ENCODE data around the gene TMEM179. TPM values are rescaled to one million over a fixed set of nuclear protein-coding genes. Genes with fewer than 3 reads are reported as not detected.
"Not testable (repeated sequence)": the region's sequence is repeated elsewhere in the genome, so short reads cannot be mapped to it uniquely, and the experiment has no call there.

TMEM179 gene
- total and polyA plus RNA-seq, 2 of the 8 experiments (the other 6 are each of a cell fraction or from before 2014, with no cell fraction given), result 2.9 to 4.0 TPM

DNA sequence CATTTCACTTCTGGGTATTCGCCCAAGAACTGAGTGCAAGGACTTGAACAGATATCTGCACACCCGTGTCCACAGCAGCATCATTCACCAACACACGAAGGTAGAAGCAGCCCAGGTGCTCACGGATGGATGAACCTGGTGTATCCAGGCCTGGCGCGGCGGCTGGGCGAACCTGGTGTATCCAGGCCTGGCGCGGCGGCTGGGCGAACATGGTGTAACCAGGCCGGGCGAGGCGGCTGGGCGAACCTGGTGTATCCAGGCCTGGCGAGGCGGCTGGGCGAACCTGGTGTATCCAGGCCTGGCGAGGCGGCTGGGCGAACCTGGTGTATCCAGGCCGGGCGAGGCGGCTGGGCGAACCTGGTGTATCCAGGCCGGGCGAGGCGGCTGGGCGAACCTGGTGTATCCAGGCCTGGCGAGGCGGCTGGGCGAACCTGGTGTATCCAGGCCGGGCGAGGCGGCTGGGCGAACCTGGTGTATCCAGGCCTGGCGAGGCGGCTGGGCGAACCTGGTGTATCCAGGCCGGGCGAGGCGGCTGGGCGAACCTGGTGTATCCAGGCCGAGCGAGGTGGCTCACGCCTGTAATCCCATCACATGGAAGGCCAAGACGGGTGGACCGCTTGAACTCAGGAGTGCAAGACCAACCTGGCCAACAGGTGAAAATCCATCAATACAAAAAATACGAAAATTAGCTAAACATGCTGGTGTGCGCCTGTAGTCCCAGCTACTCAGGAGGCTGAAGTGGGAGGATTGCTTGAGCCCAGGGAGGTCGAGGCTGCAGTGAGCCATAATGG is 48.8 kb upstream of the TMEM179 start:
- FAIRE-seq; POLR2A ChIA-PET (ENCODE audit: partially characterized antibody); H4K5ac ChIP-seq (ENCODE audit: insufficient read length, low read depth, low read length): not testable (repeated sequence)

More for the DNA sequence above, 48.8 kb upstream of the TMEM179 start:
- not testable (repeated sequence) for H3K4ac ChIP-seq (replicated peaks; ENCODE audit: insufficient read length, low read depth, low read length); H4K8ac ChIP-seq (ENCODE audit: extremely low read depth, insufficient read depth, low read length); H2BK20ac ChIP-seq (ENCODE audit: low read length); H2BK15ac ChIP-seq (ENCODE audit: low read length); H3K36me3 ChIP-seq (ENCODE audit: control insufficient read depth in 2 of 4, insufficient read depth in 4 of 4, low read length in 3 of 4); H3K56ac ChIP-seq (replicated peaks; ENCODE audit: insufficient read length, low read depth, low read length); H3K27me3 ChIP-seq (replicated peaks in 1 of 4; ENCODE audit: control insufficient read depth in 3 of 4, extremely low read depth in 1 of 4, insufficient read depth in 3 of 4, low read length in 3 of 4); H2BK120ac ChIP-seq (replicated peaks; ENCODE audit: low read depth, low read length); H3K23ac ChIP-seq (ENCODE audit: insufficient read length); H3K4me1 ChIP-seq (replicated peaks in 1 of 4; ENCODE audit: control insufficient read depth in 3 of 4, insufficient read depth in 4 of 4, low read length in 3 of 4); H3K23me2 ChIP-seq (ENCODE audit: low read depth, low read length); H2AFZ ChIP-seq (ENCODE audit: low read length); H2BK5ac ChIP-seq (ENCODE audit: low read depth, low read length); DNase-seq (ENCODE audit: low read depth in 1 of 2, low spot score in 2 of 2); H3K14ac ChIP-seq (ENCODE audit: insufficient read length); H3K27ac ChIP-seq (ENCODE audit: low read depth, low read length); H3K9ac ChIP-seq (replicated peaks in 1 of 4; ENCODE audit: extremely low read depth in 1 of 4, low read depth in 3 of 4, low read length in 3 of 4); H4K20me1 ChIP-seq (replicated peaks in 1 of 2; ENCODE audit: control insufficient read depth in 1 of 2, insufficient read depth in 2 of 2, low read length in 2 of 2); H3K18ac ChIP-seq (ENCODE audit: extremely low read depth, low read length); H3K4me3 ChIP-seq (ENCODE audit: extremely low read depth in 1 of 4, insufficient read depth in 2 of 4, low read depth in 3 of 4, low read length in 4 of 4); H2BK12ac ChIP-seq (ENCODE audit: low read depth, low read length); H3K4me2 ChIP-seq (ENCODE audit: insufficient read depth in 1 of 2, low read depth in 2 of 2, low read length in 2 of 2); H4K91ac ChIP-seq (replicated peaks; ENCODE audit: insufficient read length, low read length); H3K79me1 ChIP-seq (ENCODE audit: low read depth, low read length); H2AK5ac ChIP-seq (ENCODE audit: low read depth, low read length); H3K79me2 ChIP-seq (ENCODE audit: control insufficient read depth in 1 of 2, insufficient read depth in 2 of 2, low read length in 2 of 2)
- CTCF ChIA-PET (ENCODE audit: partially characterized antibody), result interaction anchor here (0.8 to 2.4 kb wide), 7 partner anchors 25 to 63 kb away, joined by 3 to 17 read pairs (median 4); no protein-coding TSS in a partner anchor
- 98% methylated on average over 34 of the region's 52 CpGs; no CpG with 5 or more reads in 1 of the 2 experiments for WGBS, 2 experiments (ENCODE audit: extremely low coverage in 1 of 2, insufficient coverage in 1 of 2, insufficient read length in 1 of 2, insufficient replicate concordance in 2 of 2, low coverage in 1 of 2, low lambda C conversion rate in 2 of 2, missing lambda C conversion rate in 1 of 2)
- peaks cover 14 to 29% of the 10 kb centered on the region in 2 experiments for H3K9me3 ChIP-seq (ENCODE audit: insufficient read depth in 2 of 2, low read depth in 1 of 2, low read length in 1 of 2)

All from H1 (cell line).